Measurements from ENCODE around the gene EFNB2.

The EFNB2 gene

DNA sequence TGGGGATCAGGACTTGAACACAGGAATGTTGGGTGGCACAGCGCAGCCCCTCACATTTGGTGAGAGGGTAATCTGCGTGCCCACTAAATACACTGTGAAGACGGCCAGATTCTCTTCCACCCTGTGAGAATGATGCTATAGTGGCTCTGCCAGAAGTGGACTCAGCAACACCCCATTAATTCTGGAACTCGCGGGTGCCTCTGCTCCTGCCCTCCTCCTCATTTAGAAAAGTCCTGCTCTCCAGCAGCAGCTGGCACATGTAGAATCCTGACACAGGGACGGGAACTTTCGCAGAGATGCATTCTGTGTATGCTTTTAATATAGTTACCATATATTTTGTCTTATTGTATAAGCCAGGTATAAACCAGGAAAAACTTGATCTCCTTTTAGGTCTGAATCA lies 57.3 kb downstream of the EFNB2 start:
- DNase-seq = no peak

DNA sequence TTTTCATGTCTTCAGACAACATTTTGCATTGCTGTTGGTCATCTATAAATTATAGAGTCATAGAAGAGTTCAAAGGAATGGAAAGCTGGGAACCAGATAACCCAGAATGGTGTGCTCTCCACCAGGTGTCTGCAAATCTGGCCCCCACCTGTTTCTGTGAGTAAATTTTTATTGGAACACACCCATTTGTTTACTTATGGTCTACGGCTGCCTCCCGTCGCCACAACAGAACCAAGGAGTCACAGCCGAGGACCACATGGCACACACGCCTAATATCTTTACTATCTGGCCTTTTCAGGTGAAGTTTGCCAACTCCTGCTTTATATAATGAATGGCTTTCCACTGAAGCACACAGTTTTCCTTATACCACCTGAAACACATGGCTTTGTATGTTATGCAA lies 58.2 kb downstream of the EFNB2 start:
- DNase-seq = no peak

DNA sequence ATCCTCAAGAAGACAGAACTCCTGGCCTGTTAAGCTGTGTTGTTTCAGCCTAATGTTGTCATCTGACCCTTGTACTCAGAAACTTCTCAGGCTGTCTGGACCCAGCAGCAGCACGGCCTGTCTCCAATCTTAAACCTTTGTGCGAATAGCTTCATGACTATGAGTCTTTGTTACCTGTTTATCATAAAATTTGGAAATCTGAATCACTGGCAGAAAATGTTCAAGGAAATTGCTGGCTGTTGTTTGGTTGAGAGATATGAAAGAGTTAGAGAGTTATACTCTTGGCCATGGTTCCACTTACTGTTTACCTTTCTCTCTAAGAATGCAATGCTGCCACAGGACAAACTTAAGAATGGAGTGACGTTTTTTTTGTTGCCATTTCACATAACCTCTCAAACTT lies 59.6 kb downstream of the EFNB2 start:
- DNase-seq = no peak

DNA sequence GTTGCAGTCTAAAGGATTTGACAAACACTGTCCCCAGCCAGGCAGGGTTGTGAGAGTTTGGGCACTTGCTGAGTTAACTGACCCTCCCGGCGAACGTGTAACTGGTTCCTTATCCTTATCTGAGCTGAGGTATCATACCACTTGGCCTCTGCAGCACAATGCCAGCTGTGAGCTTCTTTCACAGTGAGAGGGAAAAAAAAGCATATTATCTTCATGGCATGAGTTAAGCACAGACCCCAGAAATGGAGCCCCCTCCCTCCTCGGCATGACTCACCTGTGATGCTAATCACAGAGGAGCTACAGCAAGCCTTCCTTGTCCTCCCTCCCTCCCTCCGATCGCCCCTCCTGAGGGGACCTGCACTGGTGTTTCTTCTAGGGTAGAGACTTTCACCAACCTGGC lies 60.5 kb downstream of the EFNB2 start:
- no peak for DNase-seq

DNA sequence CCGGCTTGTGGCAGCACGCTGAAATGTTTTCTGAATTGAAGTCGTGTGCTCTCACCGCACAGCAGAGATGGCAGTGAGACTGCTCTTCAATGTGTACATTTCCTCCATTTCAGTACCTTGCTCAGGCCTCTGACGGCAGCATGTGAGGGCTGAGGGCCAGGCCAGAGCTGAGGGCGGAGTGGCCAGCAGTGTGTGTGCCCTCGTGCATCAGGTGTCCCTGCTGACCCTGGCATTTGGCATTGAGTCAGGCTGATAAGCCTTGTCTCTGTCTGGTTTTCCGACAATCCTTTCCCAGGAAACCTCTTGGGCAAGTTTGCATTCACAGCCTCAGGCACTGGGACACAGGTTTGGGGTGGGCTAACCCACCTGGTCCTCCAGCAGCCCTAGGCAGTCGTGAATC lies 62.3 kb downstream of the EFNB2 start:
- DNase-seq = no peak

DNA sequence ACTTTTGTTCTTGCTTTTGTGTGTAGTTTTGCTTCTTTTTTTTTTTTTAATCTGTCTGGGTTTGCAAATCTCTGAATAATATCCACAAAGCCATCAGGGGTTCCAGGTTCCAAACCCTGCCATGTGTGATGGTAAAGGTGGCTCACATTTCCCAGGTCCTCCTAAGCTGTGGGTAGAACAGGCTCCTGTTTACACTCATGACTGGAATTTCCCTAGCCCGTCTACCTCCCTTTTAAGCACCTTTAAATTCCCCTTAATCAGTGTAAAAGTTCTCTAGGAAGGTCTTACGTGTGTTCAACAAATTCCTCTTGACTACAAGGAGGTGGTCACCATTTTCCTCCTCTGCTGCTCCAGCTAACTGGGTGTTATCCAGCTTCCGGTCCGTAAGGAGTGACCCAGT lies 62.8 kb downstream of the EFNB2 start:
- no peak for DNase-seq

DNA sequence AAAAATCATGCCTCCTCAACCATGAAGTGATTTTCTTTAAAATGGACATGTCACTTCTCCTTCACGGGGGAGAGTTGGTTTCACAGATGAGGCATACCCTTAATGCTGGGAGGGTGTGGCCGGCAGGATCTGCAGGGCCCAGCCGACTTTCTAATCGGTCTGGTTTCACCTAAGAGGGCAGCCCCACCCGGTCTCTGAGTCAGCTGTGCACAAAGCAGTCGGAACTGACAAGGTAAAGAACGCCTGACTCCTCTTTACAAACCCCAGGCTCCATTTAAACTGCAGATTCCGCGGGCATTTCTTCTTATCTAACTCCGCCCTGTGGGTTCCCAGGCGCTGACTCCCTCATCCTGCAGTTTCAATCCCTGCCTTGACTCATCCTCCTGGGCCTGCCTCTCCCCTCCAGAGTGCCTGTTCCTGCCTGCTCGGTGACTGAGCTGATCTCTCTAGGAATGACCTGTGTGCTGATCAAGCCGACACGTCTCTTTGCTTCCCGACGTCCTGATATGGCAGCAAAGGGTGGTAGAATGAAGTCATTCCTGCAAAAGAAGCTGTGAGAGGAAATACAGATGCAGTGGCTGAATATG lies 63.4 kb downstream of the EFNB2 start:
- no peak for DNase-seq

DNA sequence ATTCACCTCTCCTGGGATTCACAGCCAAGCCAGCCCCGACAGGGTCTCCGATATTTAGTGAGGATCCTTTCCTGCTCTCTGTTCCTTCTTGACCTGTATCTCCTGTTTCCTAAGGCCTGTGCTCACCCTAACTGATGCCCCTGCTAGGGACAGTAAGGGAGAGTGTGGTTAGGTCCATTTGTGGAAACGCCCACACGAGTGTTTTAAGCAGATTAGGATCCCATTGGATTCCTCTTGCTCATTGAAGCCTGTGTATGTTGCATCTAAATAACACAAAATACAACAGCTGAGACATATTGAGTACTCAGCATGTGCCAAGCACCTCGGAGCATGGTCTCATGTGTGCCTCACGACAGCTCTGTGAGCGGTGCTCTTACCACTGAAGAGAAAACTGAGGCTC lies 64.9 kb downstream of the EFNB2 start:
- no peak for DNase-seq

DNA sequence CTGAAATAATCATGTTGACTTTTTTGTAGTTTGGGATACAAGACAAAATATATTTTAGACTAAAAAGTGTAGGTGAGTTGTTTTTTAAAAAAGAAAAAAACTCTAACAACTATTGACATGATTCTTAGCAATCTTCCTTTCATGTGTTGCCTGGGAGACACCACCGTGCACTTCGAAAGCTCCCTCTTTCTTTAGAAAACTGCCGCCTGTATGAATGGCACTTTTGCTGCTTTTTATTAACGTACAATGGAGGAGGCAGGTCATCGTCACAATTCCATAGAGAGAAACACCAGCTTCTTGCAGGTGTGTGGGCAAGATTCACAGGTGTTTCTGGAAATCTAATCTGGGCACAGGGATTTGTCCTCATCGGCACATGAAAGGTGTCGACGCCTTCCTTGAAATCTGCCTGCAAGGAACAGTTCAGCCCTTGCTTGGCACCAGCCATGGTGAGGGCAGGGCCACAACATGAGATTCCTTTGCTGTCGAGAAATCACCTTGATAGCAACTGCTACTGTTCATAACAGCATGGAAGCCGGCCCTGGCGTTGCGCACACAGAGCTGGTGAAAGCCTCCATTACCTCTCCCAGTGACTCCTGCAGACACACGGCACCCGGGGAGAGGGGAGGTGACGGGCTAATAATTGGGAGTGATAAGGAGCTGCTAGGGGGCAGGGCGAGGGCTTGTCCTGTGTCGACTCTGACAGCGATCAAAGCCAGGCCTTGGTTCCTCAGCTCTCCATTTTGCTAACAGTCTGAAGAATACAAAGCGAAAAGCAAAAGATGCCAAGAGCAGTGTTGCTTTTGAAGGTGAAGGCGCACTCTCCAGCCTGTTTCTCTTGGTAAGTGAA lies 66.5 kb downstream of the EFNB2 start:
- DNase-seq = no peak

DNA sequence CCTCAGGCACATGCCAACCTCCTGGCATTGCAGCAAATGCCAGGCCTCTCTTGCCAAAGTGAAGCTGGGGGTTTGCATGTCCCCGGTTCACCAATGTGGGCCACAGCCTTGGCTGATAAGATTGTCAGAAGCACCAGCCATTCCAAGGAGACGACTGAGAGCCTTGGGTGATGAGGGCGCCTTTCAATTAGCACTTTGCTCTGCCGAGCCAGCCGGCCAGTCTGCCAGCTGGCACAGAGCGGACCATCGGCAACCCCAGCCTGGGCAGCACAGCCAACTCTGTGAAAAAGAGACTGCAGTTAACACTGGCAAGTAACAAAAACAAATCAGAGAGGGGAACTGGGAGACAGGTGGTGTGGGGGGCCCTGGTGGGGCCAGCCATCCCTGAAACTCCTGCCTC lies 67.3 kb downstream of the EFNB2 start:
- no peak for DNase-seq

DNA sequence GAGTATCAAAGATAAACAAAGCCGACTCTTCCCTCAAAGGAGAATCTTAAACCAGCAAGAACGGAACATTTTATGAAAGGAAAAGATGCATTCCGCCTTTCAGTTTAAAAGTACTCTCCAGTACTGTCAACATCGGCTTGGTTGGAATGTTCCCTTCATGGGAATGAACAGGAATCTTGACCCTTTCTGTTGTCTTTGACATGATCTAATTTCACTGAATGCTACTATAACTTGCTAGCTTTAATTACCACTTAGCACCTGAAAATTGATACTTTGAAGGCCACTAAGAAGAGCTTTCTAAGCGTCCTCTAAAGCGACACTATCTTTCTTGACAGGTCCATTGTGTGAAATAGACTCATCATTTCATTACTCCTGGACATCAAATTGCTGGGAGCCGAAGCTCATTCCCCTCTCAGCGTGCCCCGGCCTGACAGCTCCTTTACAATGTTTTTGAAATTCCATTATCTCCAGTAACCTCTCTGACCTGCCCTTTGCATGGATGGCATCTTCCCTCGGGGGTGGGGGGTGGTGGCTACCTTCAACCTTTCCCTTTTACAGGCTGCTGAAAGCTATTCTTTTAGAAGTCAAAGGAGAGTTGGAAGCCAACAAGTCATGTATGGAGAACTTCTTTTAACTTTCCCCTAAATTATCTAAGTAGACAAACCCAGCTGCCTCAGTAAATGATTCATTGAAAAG lies 67.9 kb downstream of the EFNB2 start:
- DNase-seq = no peak

DNA sequence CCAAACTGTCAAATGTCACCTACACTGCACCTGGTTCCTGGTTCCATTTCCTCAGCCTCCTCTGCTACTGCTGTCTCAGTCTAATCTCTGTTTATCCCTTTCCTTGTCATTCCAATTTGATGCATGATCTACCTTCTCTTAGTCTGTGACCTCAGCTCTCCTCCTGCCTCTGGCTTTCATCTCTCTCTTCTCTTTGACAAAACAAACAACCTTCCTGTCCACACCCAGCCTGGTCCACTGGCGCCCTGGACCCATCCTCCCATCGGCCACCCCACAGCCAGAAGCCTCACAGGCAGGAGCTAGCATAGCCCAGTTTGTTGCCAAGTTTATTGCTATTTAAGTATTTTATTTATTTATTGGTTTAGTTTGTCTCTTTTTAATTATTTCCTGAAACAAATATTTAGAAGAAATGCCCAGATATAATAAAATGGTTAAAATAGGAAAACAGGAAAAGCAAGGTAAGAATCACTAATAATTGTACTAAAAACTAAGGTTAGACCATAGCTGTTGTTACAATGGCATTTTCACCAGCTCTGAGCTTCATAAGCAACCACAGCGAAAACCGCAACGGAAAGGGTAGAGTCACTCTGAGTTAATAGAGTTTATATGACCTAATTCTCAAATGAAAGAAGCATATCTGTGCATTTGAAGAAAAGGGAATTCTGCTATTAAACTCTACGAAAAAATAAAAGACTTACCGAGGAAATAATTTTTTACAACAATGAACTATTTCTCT lies 68.6 kb downstream of the EFNB2 start:
- no peak for DNase-seq

DNA sequence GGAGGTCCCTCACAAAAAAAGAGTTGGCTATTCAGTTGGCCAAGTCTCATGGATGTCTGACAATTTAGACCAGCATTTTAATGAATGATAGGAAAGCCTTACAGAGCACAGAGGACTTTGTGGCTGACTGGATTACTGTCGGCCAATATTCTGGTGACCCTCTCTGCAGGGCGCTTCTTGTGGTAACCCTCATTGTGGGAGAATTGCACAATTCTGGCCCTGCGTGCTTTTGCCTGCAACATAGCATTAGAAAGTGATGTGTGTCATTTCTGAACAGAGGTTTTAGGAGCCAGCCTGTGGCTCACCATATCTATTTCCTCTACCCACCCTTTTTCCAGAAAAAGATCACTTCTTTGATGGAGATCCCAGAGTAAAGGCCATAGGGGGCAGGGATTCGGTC lies 71.4 kb downstream of the EFNB2 start:
- DNase-seq = no peak

DNA sequence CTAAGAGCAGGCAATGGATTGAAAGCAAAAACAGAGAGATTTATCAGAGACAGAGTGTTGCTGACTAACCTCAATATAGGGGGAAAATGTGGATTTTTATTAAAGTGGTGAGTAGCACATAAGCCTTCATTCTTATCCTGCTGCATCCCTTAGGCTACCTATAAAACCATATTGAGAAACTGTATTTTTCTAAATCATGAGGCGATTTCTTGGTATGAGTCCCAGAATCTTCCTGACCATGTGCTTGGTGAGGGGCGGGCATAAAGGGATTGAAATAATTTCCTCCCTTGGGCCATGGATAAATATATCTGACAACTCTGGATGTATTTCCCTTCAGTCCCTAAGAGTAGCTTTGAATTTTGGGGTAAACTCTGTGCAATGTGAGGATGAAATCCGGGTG lies 72.8 kb downstream of the EFNB2 start:
- DNase-seq = no peak

DNA sequence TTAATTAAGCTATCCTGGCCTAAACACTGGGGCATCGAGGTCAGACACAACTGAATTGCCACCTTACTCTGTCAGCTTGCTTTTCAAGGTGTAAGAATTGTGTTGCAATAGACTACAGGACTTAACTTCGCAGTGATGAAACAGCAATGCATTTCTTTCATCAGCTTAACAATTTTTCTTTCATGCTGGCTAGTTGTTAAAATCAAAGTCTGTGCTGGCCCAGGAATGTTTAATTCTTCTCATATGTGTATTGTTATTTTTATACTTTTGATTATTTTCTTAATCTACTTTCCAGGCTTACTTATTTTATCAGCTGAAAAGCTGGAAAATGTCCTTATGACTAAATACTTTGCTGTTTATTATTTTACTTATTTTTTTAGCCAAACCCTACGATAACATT lies 79.7 kb downstream of the EFNB2 start:
- no peak for DNase-seq

DNA sequence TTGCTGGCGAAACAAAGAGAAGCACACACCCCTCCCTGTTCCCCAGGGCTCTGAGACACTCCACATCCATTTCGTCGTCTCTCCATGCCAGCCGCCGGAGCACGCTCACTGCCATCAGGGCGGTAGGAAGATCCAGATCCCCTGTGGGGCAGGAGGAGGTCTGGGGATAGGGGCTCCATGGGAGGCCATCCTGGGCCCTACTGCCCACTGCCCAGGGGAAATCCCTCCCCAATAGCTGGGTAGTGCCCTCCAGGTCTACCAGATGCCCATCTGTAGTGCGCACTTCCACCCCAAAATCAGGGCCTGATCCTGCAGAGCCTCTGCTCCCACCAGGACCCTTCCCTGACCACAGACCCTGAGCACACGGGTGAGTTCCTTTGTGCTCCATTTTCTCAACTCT lies 80.3 kb downstream of the EFNB2 start:
- DNase-seq = no peak

DNA sequence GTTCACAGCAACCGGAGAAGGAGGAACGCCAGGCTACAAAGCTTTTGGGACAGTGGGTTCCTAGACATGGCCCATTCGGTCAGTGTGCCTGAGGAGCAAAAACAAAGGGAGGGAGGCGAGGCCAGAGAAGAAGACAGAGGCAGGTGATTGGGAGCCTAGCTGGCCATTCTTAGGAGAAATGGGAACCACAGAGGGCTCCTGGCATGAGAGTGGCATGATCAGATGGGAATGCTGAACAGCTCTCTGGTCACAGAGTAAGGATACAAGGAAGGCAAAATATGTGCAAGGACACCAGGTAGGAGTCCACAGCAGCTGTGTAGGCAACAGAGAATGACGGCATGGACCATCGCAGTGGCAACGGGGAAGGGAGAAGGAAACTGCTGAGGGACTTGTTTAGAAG lies 82.4 kb downstream of the EFNB2 start:
- DNase-seq = no peak

DNA sequence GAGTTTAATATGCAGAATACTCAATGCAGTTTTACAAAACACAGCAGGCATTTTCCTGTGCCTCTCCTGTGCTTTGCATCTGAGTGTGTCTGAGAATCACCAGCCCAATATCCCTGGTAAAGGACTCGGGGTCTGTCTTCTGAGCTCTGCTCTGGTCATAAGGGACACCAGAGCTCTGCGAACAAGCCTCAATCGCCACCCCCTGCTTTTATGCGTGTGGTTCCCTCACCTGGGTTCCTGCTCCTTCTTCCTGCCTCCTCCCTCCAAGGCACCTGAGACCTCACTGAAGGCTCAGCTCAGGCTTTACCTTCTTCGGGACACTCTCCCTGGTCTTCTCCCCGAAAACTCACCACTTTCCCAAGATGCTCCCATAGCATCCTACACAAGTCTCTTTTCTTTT lies 84.5 kb downstream of the EFNB2 start:
- no peak for DNase-seq

DNA sequence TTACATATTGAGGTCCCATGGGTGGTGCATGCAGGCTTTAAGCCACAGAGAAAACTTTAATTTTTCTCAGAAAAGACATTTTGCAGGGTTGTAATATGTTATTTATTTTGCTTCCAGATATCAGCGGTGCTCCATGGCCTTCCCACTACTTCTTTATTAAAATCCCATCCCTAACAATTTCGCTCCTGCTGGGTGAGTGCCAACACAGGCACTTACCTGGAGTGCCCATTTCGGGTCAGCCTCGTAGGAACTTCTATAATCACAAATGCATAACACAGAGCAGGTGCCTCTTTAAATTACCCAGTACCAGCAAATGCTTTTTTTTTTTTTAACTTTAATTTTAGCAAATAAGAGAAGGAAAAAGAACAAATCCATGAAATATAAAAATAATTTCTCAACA lies 86.4 kb downstream of the EFNB2 start:
- no peak for DNase-seq

DNA sequence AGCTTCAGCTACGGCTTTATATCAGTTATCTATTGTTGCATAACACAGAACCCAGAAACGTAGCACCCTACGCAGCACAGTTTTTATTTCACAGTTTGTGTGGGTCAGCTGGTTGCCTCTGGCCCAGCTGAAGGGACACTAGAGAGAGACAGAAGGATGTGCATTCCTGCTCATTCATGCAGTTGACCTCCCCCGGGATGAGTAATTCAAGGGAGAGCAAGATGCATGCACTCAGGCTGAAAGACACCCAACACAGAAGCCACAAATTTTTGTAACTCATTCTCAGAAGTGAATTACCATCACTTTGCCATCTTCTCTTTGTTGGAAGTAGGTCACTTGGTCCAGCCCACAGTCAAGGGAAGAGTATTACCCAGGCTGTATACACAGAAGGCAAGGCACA lies 89.5 kb downstream of the EFNB2 start:
- no peak for DNase-seq

DNA sequence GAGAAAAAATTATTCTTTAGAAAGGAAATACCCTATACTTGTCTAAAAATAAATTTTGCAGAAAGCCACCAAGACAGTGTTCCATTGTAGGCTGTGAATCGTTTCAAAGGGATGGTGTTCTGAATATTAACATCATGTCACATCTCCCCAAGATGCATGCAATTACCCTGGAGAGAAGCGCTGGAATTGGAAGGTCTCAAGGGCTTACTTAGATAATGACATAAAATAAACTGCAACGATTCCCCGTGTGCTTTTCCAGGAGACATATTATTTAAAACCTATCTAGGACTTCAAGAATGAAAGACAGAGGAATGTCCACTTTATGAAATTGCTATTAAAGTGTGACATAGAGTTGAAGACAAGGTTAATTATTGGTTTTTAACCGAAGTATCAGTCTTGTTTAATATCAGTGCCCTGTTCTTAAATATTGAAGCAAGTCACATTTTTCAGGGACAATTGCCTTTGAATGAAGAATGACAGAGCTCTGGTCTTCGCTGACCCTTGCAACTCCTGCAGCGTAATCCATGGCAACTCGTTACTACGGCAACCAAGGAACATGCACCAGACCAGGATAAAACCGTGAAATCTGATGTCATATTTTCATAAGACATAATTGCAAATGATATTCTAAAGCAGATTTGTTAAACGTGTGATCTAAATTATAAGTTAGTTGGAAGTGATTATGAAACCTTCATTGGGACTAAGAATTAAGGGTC lies 91.7 kb downstream of the EFNB2 start:
- DNase-seq = no peak

DNA sequence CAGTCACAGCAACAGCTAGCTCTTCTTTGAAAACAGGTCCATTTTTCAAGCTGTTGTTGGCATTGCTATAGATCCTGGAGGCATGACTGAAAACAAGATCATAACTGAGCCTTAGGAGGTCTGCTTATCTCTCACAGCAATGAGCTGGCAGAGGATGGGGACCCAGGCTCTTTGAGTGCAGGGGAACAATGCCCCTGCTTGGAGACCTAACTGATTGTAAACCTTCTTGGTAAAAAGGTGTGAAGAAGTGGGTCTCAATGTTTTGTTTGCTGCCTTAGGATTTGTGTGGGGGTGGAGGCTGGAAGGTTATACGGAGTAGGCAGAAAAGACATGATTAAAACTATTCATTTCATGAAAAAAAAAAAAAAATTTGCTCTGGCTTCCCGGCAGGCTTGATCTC lies 94.6 kb downstream of the EFNB2 start:
- DNase-seq = no peak
